GM18502 (cell line): ENCODE data around the gene TUBA4B.

Source experiments
- ATAC-seq: cut with Tn5 transposase; IDR thresholded peaks from one replicate; pipeline ENCODE4 v1.9.1; 2021; ENCODE audit warnings: mild to moderate bottlenecking; ENCODE audit not compliant: unreplicated experiment, poor library complexity

Gene TUBA4B

GRCh38 chr2:219252900-219253752 is at the start of gene TUBA4B:
Gene TUBA4B, plus strand, starts transcription at chr2:219253243. Its CDS starts 165 bp downstream, at chr2:219253408.
- peak; percentile 25 for ATAC-seq

GRCh38 chr2:219204425-219205164 is 48.4 kb upstream of the TUBA4B start:
- ATAC-seq = no peak

- ATAC-seq = no peak
Measured at GRCh38 chr2:219205165-219205538, 47.9 kb upstream of the TUBA4B start.

- ATAC-seq = no peak
Measured at GRCh38 chr2:219205981-219206327, 47.1 kb upstream of the TUBA4B start.

GRCh38 chr2:219206328-219207133 is 46.5 kb upstream of the TUBA4B start, which contains the start of gene ZFAND2B:
Gene ZFAND2B, plus strand, starts transcription at chr2:219206782. Its CDS starts 206 bp downstream, at chr2:219206988.
- peak; percentile 96 for ATAC-seq

GRCh38 chr2:219207134-219207883 is 45.7 kb upstream of the TUBA4B start:
- peak; percentile 1 for ATAC-seq

GRCh38 chr2:219207884-219208740 is 44.9 kb upstream of the TUBA4B start:
- no peak for ATAC-seq

GRCh38 chr2:219209236-219210195 is 43.5 kb upstream of the TUBA4B start:
- no peak for ATAC-seq

GRCh38 chr2:219210196-219210885 is 42.7 kb upstream of the TUBA4B start:
- no peak for ATAC-seq

- ATAC-seq = no peak
Measured at GRCh38 chr2:219210886-219211362, 42.1 kb upstream of the TUBA4B start.

GRCh38 chr2:219213026-219213415 is 40.0 kb upstream of the TUBA4B start:
- no peak for ATAC-seq

GRCh38 chr2:219213486-219214071 is 39.5 kb upstream of the TUBA4B start:
- ATAC-seq = no peak

- ATAC-seq = no peak
Measured at GRCh38 chr2:219214141-219214540, 38.9 kb upstream of the TUBA4B start.

GRCh38 chr2:219214786-219215185 is 38.3 kb upstream of the TUBA4B start:
- no peak for ATAC-seq

- ATAC-seq = no peak
Measured at GRCh38 chr2:219215871-219216534, 37.0 kb upstream of the TUBA4B start.

- no peak for ATAC-seq
Measured at GRCh38 chr2:219216535-219216915, 36.5 kb upstream of the TUBA4B start.
